ENCODE data around the gene ZNF227. TPM values are rescaled to one million over a fixed set of nuclear protein-coding genes. Genes with fewer than 3 reads are reported as not detected.
"Not testable (repeated sequence)": the region's sequence is repeated elsewhere in the genome, so short reads cannot be mapped to it uniquely, and the experiment has no call there.

ZNF227 gene
- total and polyA plus RNA-seq, 2 donors (not counting 3 experiments of a cell fraction or from before 2014, with no cell fraction given), result 3.4 to 17.8 TPM

DNA sequence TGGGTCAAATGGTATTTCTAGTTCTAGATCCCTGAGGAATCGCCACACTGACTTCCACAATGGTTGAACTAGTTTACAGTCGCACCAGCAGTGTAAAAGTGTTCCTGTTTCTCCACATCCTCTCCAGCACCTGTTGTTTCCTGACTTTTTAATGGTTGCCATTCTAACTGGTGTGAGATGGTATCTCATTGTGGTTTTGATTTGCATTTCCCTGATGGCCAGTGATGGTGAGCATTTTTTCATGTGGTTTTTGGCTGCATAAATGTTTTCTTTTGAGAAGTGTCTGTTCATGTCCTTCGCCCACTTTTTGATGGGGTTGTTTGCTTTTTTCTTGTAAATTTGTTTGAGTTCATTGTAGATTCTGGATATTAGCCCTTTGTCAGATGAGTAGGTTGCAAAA is 9.0 kb downstream of the ZNF227 start:
- H4K20me1 ChIP-seq (replicated peaks; ENCODE audit: control insufficient read depth, extremely low read depth, insufficient read depth, low read length); H2AFZ ChIP-seq (ENCODE audit: low read depth, low read length); H3K4me3 ChIP-seq (replicated peaks in 1 of 3; ENCODE audit: insufficient read depth in 1 of 3, low read depth in 1 of 3, low read length in 3 of 3); H3K9me1 ChIP-seq (replicated peaks; ENCODE audit: control insufficient read depth, extremely low read depth, insufficient read depth, low read length); intact Hi-C loops (cut with micrococcal nuclease); H3K27me3 ChIP-seq (ENCODE audit: control insufficient read depth in 2 of 2, insufficient read depth in 2 of 2, low read length in 2 of 2); H3K9me3 ChIP-seq (replicated peaks; ENCODE audit: control insufficient read depth, insufficient read depth, low read length); H3K4me2 ChIP-seq (ENCODE audit: insufficient read depth, low read length); dilution Hi-C loops (cut with MboI; ENCODE audit: extremely low pct_ligation_motif_present, low sequenced_read_pairs); DNase-seq (ENCODE audit: low read depth, low spot score); H3K27ac ChIP-seq (ENCODE audit: insufficient read depth, low read depth, low read length); CTCF ChIA-PET; H3K79me2 ChIP-seq (ENCODE audit: control insufficient read depth, insufficient read depth, low read length); POLR2A ChIA-PET; H3K9ac ChIP-seq (replicated peaks; ENCODE audit: extremely low read depth, insufficient read depth, low read length); BruUV-seq (replicated peaks); H3K4me1 ChIP-seq (ENCODE audit: control insufficient read depth, extremely low read depth, insufficient read depth, low read length); H3K36me3 ChIP-seq (ENCODE audit: control insufficient read depth in 2 of 2, extremely low read depth in 1 of 2, insufficient read depth in 2 of 2, low read length in 2 of 2); FAIRE-seq: not testable (repeated sequence)

DNA sequence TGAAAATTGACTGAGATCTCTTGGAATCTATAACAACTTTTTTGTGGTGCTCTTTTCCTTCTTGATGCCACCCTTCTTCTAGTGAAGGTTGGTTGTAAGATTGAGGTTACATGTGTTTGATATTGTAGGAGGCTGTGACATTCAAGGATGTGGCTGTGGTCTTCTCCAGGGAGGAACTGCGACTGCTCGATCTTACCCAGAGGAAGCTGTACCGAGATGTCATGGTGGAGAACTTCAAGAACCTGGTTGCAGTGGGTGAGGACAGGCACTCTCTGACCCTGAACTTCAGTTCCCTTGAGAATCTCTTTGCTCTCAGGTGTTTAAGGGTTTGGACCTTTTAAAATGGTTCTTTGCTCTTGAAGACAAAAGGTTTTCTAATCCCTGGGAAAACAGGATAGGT is 16.0 kb downstream of the ZNF227 start:
- Histone ChIP-seq H3K9me3 (replicated peaks; ENCODE audit: control insufficient read depth, insufficient read depth, low read length) (no peaks in the 10 kb centered on the region), H3K27ac (ENCODE audit: insufficient read depth, low read depth, low read length) (no peak overlapping the region), H3K79me2 (ENCODE audit: control insufficient read depth, insufficient read depth, low read length) (no peaks in the 10 kb centered on the region), H3K4me3 (replicated peaks in 1 of 3; ENCODE audit: insufficient read depth in 1 of 3, low read depth in 1 of 3, low read length in 3 of 3) (no peak overlapping the region), H2AFZ (ENCODE audit: low read depth, low read length) (no peak overlapping the region), H3K27me3 (ENCODE audit: control insufficient read depth in 2 of 2, insufficient read depth in 2 of 2, low read length in 2 of 2) (no peaks in the 10 kb centered on the region), H3K9ac (replicated peaks; ENCODE audit: extremely low read depth, insufficient read depth, low read length) (no peak overlapping the region), H3K36me3 (ENCODE audit: control insufficient read depth in 2 of 2, extremely low read depth in 1 of 2, insufficient read depth in 2 of 2, low read length in 2 of 2) (peaks cover 2 to 17% of the 10 kb centered on the region in 2 experiments), H3K9me1 (replicated peaks; ENCODE audit: control insufficient read depth, extremely low read depth, insufficient read depth, low read length) (no peaks in the 10 kb centered on the region), H4K20me1 (replicated peaks; ENCODE audit: control insufficient read depth, extremely low read depth, insufficient read depth, low read length) (no peaks in the 10 kb centered on the region), H3K4me1 (ENCODE audit: control insufficient read depth, extremely low read depth, insufficient read depth, low read length) (no peaks in the 10 kb centered on the region), H3K4me2 (ENCODE audit: insufficient read depth, low read length) (no peak overlapping the region)
- no TSS peak for BruUV-seq (replicated peaks)
- TF ChIP-seq, protein P1, sequence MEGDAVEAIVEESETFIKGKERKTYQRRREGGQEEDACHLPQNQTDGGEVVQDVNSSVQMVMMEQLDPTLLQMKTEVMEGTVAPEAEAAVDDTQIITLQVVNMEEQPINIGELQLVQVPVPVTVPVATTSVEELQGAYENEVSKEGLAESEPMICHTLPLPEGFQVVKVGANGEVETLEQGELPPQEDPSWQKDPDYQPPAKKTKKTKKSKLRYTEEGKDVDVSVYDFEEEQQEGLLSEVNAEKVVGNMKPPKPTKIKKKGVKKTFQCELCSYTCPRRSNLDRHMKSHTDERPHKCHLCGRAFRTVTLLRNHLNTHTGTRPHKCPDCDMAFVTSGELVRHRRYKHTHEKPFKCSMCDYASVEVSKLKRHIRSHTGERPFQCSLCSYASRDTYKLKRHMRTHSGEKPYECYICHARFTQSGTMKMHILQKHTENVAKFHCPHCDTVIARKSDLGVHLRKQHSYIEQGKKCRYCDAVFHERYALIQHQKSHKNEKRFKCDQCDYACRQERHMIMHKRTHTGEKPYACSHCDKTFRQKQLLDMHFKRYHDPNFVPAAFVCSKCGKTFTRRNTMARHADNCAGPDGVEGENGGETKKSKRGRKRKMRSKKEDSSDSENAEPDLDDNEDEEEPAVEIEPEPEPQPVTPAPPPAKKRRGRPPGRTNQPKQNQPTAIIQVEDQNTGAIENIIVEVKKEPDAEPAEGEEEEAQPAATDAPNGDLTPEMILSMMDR (IDR thresholded peaks at IDR 0.05; ENCODE audit: extremely low read depth in 1 of 2, insufficient read depth in 1 of 2, low read depth in 1 of 2, low read length in 2 of 2), result no peak
- TF ChIP-seq, protein P2, sequence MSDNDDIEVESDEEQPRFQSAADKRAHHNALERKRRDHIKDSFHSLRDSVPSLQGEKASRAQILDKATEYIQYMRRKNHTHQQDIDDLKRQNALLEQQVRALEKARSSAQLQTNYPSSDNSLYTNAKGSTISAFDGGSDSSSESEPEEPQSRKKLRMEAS (IDR thresholded peaks at IDR 0.05; ENCODE audit: insufficient read depth, insufficient read length), result no peak
- TF ChIP-seq JUN (IDR thresholded peaks at IDR 0.05; ENCODE audit: borderline replicate concordance, insufficient read depth, insufficient read length, low read depth) (no peak), POLR2AphosphoS5 (IDR thresholded peaks at IDR 0.05; ENCODE audit: insufficient read depth, low read depth, low read length) (no peak)
- intact Hi-C loops (cut with micrococcal nuclease), result no loop called here
- ChIA-PET CTCF (no interaction called here), POLR2A (no interaction called here)
- DNase-seq (ENCODE audit: low read depth, low spot score) (no peak), FAIRE-seq (no peak)
- dilution Hi-C loops (cut with MboI; ENCODE audit: extremely low pct_ligation_motif_present, low sequenced_read_pairs), result no loop called here

Measured in endothelial cell of umbilical vein (primary cell).